Measurements from ENCODE around the gene RAB3GAP2. TPM values are rescaled to one million over a fixed set of nuclear protein-coding genes. Genes with fewer than 3 reads are reported as not detected.
"Not testable (repeated sequence)": the region's sequence is repeated elsewhere in the genome, so short reads cannot be mapped to it uniquely, and the experiment has no call there.

RAB3GAP2 gene
- total RNA-seq, 2 experiments from 2014 or later: 50.6 to 67.3 TPM

- Mint-ChIP-seq H3K27me3 (no peaks in the 10 kb centered on the region), H3K4me3 (no peak overlapping the region), H3K27ac (no peak overlapping the region), H3K36me3 (ENCODE audit: low read depth) (peaks cover 23% of the 10 kb centered on the region), H3K9me3 (ENCODE audit: low read depth) (no peaks in the 10 kb centered on the region), H3K4me1 (no peaks in the 10 kb centered on the region)
- POLR2A ChIA-PET: no interaction called here
- intact Hi-C loops (cut with DNase I, micrococcal nuclease): no loop called here
- CTCF ChIA-PET: interaction anchor here (1.1 to 1.4 kb wide), 4 partner anchors 9 to 581 kb away, joined by 3 to 5 read pairs (median 4); no protein-coding TSS in a partner anchor
- DNase-seq (no peak), ATAC-seq (no peak)
Observed at GRCh38 chr1:220195701-220196100, 76.6 kb downstream of the RAB3GAP2 start.

GRCh38 chr1:220189750-220190347 lies 82.4 kb downstream of the RAB3GAP2 start:
- POLR2A ChIA-PET: interaction anchor here (1.0 kb wide), 1 partner anchor 8 kb away, joined by 4 read pairs; no protein-coding TSS in a partner anchor
- no peaks in the 10 kb centered on the region for H3K4me1 Mint-ChIP-seq
- no peaks in the 10 kb centered on the region for H3K27me3 Mint-ChIP-seq
- H3K27ac Mint-ChIP-seq: no peak overlapping the region
- ATAC-seq (no peak), DNase-seq (no peak)
- intact Hi-C loops (cut with DNase I, micrococcal nuclease): loop anchor here in 1 of 2 experiments (1.0 kb wide), 2 partner anchors 543 to 586 kb away; no protein-coding TSS in a partner anchor
- CTCF ChIA-PET: interaction anchor here (0.6 to 1.5 kb wide), 14 partner anchors 9 to 619 kb away, joined by 3 to 5 read pairs (median 3); no protein-coding TSS in a partner anchor
- no peak overlapping the region for H3K4me3 Mint-ChIP-seq
- peaks cover 34% of the 10 kb centered on the region for H3K36me3 Mint-ChIP-seq (ENCODE audit: low read depth)
- no peaks in the 10 kb centered on the region for H3K9me3 Mint-ChIP-seq (ENCODE audit: low read depth)

DNA sequence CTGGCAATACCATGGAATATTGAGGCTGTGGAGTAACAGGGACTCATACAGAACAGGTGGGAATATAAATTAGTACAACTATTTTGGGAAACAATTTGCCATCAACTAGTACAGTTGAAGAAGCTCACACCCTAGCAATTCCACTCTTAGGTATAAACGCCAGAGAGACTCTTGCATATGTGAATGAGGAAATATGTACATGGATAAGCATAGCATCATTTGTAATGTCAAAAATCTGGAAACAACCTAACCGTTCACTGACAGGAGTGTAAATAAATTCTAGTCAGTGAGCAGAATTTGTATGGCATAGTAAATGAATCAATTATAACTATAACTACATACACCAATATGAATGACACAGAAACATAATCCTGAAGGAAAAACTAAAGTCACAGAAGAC lies 83.7 kb downstream of the RAB3GAP2 start:
- Mint-ChIP-seq H3K9me3 (ENCODE audit: low read depth) (no peaks in the 10 kb centered on the region), H3K27me3 (no peaks in the 10 kb centered on the region), H3K4me3 (no peak overlapping the region), H3K4me1 (no peaks in the 10 kb centered on the region), H3K36me3 (ENCODE audit: low read depth) (peaks cover 31% of the 10 kb centered on the region), H3K27ac (no peak overlapping the region)
- ChIA-PET POLR2A (interaction anchor here (0.7 kb wide), 1 partner anchor 11 kb away, joined by 9 read pairs; no protein-coding TSS in a partner anchor), CTCF (no interaction called here)
- DNase-seq (no peak), ATAC-seq (no peak)
- intact Hi-C loops (cut with DNase I, micrococcal nuclease): no loop called here

DNA sequence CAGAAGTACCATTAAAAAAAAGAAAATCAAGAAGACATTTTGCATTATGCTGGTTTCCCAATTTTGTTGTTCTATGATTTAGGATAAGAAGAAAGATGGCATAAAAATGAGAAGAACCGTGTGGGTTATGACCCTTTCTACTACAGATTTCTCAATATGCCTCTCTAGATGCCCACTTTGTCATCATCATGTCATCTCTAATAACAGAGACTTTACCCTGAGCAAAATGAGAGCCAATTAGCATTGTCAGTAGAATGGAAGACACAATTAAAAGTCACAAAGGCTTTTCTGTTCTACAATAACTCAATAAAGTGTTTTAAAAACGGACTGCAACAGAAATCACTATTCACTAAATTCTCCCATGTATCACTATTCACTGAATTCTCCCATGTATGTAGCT lies 85.5 kb downstream of the RAB3GAP2 start:
- ATAC-seq: no peak
- peaks cover 25% of the 10 kb centered on the region for H3K36me3 Mint-ChIP-seq (ENCODE audit: low read depth)
- no peak for DNase-seq
- intact Hi-C loops (cut with DNase I, micrococcal nuclease): no loop called here
- H3K4me1 Mint-ChIP-seq: no peaks in the 10 kb centered on the region
- H3K27ac Mint-ChIP-seq: no peak overlapping the region
- POLR2A ChIA-PET: interaction anchor here (0.6 kb wide), 1 partner anchor 33 kb away, joined by 3 read pairs; no protein-coding TSS in a partner anchor
- CTCF ChIA-PET: interaction anchor here (0.6 to 1.1 kb wide), 4 partner anchors 8 to 88 kb away, joined by 3 to 4 read pairs (median 3); no protein-coding TSS in a partner anchor
- no peaks in the 10 kb centered on the region for H3K9me3 Mint-ChIP-seq (ENCODE audit: low read depth)
- no peaks in the 10 kb centered on the region for H3K27me3 Mint-ChIP-seq
- no peak overlapping the region for H3K4me3 Mint-ChIP-seq

DNA sequence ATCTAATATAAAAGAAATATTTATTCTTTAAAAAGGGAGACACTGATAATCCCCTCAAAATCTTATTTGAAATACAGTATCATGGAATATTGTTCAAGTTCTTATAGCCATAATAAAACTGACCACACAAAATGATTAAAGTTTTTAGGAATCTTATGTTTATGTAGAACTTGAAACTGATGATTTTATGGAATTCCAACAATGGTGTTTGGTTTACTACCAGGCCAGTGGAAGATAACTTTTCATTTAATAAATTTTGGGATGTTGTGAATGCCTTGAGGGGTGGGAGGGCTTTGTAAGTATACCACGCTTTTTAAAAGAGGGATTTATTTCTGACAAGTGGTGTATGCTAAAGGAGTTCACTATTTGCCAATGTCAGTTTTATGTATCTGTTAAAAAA lies 87.7 kb downstream of the RAB3GAP2 start:
- no peaks in the 10 kb centered on the region for H3K9me3 Mint-ChIP-seq (ENCODE audit: low read depth)
- intact Hi-C loops (cut with DNase I, micrococcal nuclease): no loop called here
- H3K27me3 Mint-ChIP-seq: no peaks in the 10 kb centered on the region
- no peaks in the 10 kb centered on the region for H3K4me1 Mint-ChIP-seq
- ATAC-seq (no peak), DNase-seq (no peak)
- no peak overlapping the region for H3K27ac Mint-ChIP-seq
- ChIA-PET CTCF (no interaction called here), POLR2A (no interaction called here)
- no peak overlapping the region for H3K4me3 Mint-ChIP-seq
- peaks cover 36% of the 10 kb centered on the region for H3K36me3 Mint-ChIP-seq (ENCODE audit: low read depth)

DNA sequence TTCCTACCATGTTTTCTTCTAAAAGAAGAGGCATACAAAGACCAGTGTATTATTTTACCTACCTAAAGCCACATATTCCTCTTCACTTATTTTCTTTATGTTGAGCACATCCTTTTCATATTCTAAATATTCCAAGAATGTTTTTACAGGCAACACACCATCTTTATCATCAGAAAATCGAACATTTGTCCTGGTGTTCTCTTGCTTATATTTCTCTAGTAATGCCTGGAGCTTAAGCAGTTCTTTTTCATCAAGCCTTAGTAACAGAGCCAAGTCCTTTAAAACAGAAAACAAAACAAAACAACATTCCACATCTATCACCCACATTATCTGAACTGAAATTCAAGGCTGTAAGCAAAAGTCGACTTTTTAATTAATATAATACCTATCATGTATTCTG lies 89.6 kb downstream of the RAB3GAP2 start:
- DNase-seq: no peak
- Mint-ChIP-seq H3K27ac (no peak overlapping the region), H3K4me1 (no peaks in the 10 kb centered on the region), H3K9me3 (ENCODE audit: low read depth) (no peaks in the 10 kb centered on the region), H3K4me3 (no peak overlapping the region), H3K36me3 (ENCODE audit: low read depth) (peaks cover 38% of the 10 kb centered on the region), H3K27me3 (no peaks in the 10 kb centered on the region)
- no peak for ATAC-seq
- ChIA-PET CTCF (interaction anchor here (1.5 kb wide), 1 partner anchor 8 kb away, joined by 3 read pairs; no protein-coding TSS in a partner anchor), POLR2A (interaction anchor here (0.7 kb wide), 1 partner anchor 33 kb away, joined by 3 read pairs; no protein-coding TSS in a partner anchor)
- intact Hi-C loops (cut with DNase I, micrococcal nuclease): no loop called here

GRCh38 chr1:220182111-220182510 lies 90.1 kb downstream of the RAB3GAP2 start:
- ChIA-PET CTCF (interaction anchor here (1.5 kb wide), 1 partner anchor 9 kb away, joined by 3 read pairs; no protein-coding TSS in a partner anchor), POLR2A (interaction anchor here (0.7 to 0.8 kb wide), 2 partner anchors 8 to 32 kb away, joined by 3 to 4 read pairs; no protein-coding TSS in a partner anchor)
- Mint-ChIP-seq H3K4me1 (no peaks in the 10 kb centered on the region), H3K9me3 (ENCODE audit: low read depth) (no peaks in the 10 kb centered on the region), H3K36me3 (ENCODE audit: low read depth) (peaks cover 41% of the 10 kb centered on the region), H3K4me3 (no peak overlapping the region), H3K27me3 (no peaks in the 10 kb centered on the region), H3K27ac (no peak overlapping the region)
- DNase-seq (no peak), ATAC-seq (no peak)
- intact Hi-C loops (cut with DNase I, micrococcal nuclease): no loop called here

DNA sequence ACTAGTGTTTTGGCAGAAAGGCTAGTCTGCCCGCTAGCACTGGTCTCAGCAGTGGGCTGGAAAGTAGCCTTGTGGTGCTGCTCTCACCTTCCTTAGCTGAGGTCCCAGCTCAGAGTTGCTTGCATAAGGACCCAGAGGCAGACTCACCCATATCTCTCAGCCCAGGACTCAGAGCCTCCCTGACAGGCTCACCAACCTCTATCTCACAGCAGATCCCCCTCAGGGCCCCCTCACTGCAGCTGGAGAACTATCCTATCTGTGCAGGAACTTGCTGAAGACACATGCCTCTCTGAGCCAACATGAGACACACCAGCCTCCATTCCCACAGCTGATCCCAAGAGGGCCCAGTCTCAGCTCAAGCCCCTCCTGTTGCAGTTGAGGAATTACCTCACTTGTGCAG lies 95.7 kb downstream of the RAB3GAP2 start:
- DNase-seq: no peak
- CTCF ChIA-PET: interaction anchor here (1.1 to 1.2 kb wide), 2 partner anchors 9 to 59 kb away, joined by 3 read pairs; no protein-coding TSS in a partner anchor
- Mint-ChIP-seq H3K4me1 (no peaks in the 10 kb centered on the region), H3K4me3 (no peak overlapping the region), H3K27me3 (no peaks in the 10 kb centered on the region), H3K27ac (no peak overlapping the region), H3K36me3 (ENCODE audit: low read depth) (peaks cover 59% of the 10 kb centered on the region), H3K9me3 (ENCODE audit: low read depth) (no peaks in the 10 kb centered on the region)
- ATAC-seq: no peak
- POLR2A ChIA-PET: interaction anchor here (0.6 kb wide), 1 partner anchor 472 kb away, joined by 4 read pairs; no protein-coding TSS in a partner anchor
- intact Hi-C loops (cut with DNase I, micrococcal nuclease): no loop called here

- CTCF ChIA-PET: interaction anchor here (0.7 kb wide), 1 partner anchor 562 kb away, joined by 3 read pairs; no protein-coding TSS in a partner anchor
- no peak for DNase-seq
- H3K36me3 Mint-ChIP-seq (ENCODE audit: low read depth): peaks cover 58% of the 10 kb centered on the region
Observed at GRCh38 chr1:220170836-220171526, 101.3 kb downstream of the RAB3GAP2 start.

GRCh38 chr1:220169887-220170286 lies 102.4 kb downstream of the RAB3GAP2 start:
- intact Hi-C loops (cut with DNase I, micrococcal nuclease); H3K27ac Mint-ChIP-seq; H3K4me3 Mint-ChIP-seq; DNase-seq; ATAC-seq; H3K4me1 Mint-ChIP-seq; POLR2A ChIA-PET; H3K27me3 Mint-ChIP-seq; H3K9me3 Mint-ChIP-seq (ENCODE audit: low read depth): not testable (repeated sequence)
- CTCF ChIA-PET: interaction anchor here (1.2 kb wide), 1 partner anchor 18 kb away, joined by 3 read pairs; no protein-coding TSS in a partner anchor
- H3K36me3 Mint-ChIP-seq (ENCODE audit: low read depth): peaks cover 53% of the 10 kb centered on the region

More at GRCh38 chr1:220170836-220171526, 101.3 kb downstream of the RAB3GAP2 start:
- H3K4me1 Mint-ChIP-seq: no peaks in the 10 kb centered on the region
- H3K27ac Mint-ChIP-seq: no peak overlapping the region
- ATAC-seq: no peak
- intact Hi-C loops (cut with DNase I, micrococcal nuclease): no loop called here
- POLR2A ChIA-PET: no interaction called here
- H3K4me3 Mint-ChIP-seq: no peak overlapping the region
- no peaks in the 10 kb centered on the region for H3K9me3 Mint-ChIP-seq (ENCODE audit: low read depth)
- H3K27me3 Mint-ChIP-seq: no peaks in the 10 kb centered on the region

- DNase-seq (no peak), ATAC-seq (no peak)
- H3K27me3 Mint-ChIP-seq: no peaks in the 10 kb centered on the region
- CTCF ChIA-PET: interaction anchor here (0.7 to 1.2 kb wide), 3 partner anchors 9 to 24 kb away, joined by 3 to 4 read pairs (median 3); no protein-coding TSS in a partner anchor
- intact Hi-C loops (cut with DNase I, micrococcal nuclease): no loop called here
- no peaks in the 10 kb centered on the region for H3K9me3 Mint-ChIP-seq (ENCODE audit: low read depth)
- H3K4me3 Mint-ChIP-seq: no peak overlapping the region
- H3K36me3 Mint-ChIP-seq (ENCODE audit: low read depth): peaks cover 44% of the 10 kb centered on the region
- H3K4me1 Mint-ChIP-seq: no peaks in the 10 kb centered on the region
- POLR2A ChIA-PET: no interaction called here
- H3K27ac Mint-ChIP-seq: no peak overlapping the region
Observed at GRCh38 chr1:220166853-220167252, 105.4 kb downstream of the RAB3GAP2 start.

All from activated CD4-positive, alpha-beta T cell treated with anti-CD3 and anti-CD28 coated beads for 36 hours (primary cell).